ENCODE data around the gene GGACT.
A peak's percentile ranks its signal among the peaks of the same experiment; 100 is the strongest.

The GGACT gene

DNA sequence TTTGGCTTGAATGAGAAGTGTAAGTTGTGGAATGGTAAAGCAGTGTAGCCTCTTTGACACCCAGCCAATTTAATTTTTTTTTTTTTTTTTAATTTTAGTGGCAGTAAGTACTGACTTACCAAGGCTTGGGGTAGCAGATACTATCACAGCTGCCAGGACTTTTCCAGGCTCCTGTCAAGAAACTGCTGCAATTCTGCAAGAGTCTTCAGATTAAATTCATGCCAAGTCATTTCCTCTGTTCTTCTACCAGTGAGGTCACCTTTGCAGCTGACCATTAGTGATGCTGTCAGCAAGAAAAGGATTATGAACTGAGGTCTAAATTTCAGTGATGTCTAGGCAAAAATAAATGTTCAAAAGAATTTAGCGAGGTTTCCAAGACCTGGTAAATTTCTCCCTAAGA lies 91.2 kb downstream of the GGACT start (continued):
- TF ChIP-seq ZNF610 (tag by site-specific recombination; IDR thresholded peaks at IDR 0.05; ENCODE audit: borderline replicate concordance) (no peak), KLF7 (tag by site-specific recombination; IDR thresholded peaks at IDR 0.05; ENCODE audit: borderline replicate concordance) (no peak), ZNF354C (tag by site-specific recombination; IDR thresholded peaks at IDR 0.05; ENCODE audit: borderline replicate concordance, low read depth) (no peak), ZNF292 (tag by site-specific recombination; IDR thresholded peaks at IDR 0.05; ENCODE audit: borderline replicate concordance, low read depth) (no peak), ZSCAN23 (tag by site-specific recombination; IDR thresholded peaks at IDR 0.05) (no peak), IKZF3 (tag by site-specific recombination; IDR thresholded peaks at IDR 0.05) (no peak), ZNF501 (tag by site-specific recombination; IDR thresholded peaks at IDR 0.05) (no peak)

DNA sequence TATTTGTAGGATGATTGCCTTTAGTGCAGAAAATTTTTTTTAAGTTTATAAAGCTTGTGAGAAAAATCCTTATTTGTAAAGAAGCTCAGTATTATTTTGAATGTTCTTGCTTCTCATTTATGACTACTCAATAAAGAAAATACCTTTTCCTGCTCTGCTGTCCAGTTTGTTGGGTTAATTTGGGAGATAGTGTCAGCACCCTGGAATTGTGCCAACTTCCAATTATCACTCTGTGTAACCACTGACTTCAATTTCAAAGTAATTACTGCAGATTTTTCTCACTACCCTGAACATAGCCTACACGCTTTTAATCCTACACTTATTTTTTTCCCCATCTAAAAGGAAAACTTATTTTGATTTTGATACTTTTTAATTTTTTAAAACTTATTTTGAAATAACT lies 93.1 kb downstream of the GGACT start:
- no peaks in the 10 kb centered on the region for H3K9me3 ChIP-seq (ENCODE audit: control insufficient read depth, insufficient read depth, low read depth, low read length)
- no peaks in the 10 kb centered on the region for H3K36me3 ChIP-seq (ENCODE audit: control insufficient read depth in 2 of 2, insufficient read depth in 1 of 2, low read length in 2 of 2)
- ChIA-PET CTCF (no interaction called here), POLR2A (no interaction called here)
- no peak overlapping the region for H3K4me3 ChIP-seq (ENCODE audit: low read depth, low read length)
- no peak overlapping the region for H3K27ac ChIP-seq (ENCODE audit: extremely low read depth, low read depth, low read length)
- peaks cover 6% of the 10 kb centered on the region; the same call in 1 of the 2 replicates for H3K4me1 ChIP-seq (ENCODE audit: control insufficient read depth, insufficient read depth, low read length)
- peak; percentile 62; the same call in 1 of the 2 replicates for TF ChIP-seq FEZF1 (tag by site-specific recombination; IDR thresholded peaks at IDR 0.05)
- TF ChIP-seq, protein P1, sequence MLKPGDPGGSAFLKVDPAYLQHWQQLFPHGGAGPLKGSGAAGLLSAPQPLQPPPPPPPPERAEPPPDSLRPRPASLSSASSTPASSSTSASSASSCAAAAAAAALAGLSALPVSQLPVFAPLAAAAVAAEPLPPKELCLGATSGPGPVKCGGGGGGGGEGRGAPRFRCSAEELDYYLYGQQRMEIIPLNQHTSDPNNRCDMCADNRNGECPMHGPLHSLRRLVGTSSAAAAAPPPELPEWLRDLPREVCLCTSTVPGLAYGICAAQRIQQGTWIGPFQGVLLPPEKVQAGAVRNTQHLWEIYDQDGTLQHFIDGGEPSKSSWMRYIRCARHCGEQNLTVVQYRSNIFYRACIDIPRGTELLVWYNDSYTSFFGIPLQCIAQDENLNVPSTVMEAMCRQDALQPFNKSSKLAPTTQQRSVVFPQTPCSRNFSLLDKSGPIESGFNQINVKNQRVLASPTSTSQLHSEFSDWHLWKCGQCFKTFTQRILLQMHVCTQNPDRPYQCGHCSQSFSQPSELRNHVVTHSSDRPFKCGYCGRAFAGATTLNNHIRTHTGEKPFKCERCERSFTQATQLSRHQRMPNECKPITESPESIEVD (tag by site-specific recombination; IDR thresholded peaks at IDR 0.05) = peak; percentile 76
- no peak for TF ChIP-seq ZNF529 (tag by site-specific recombination; IDR thresholded peaks at IDR 0.05; ENCODE audit: insufficient replicate concordance)
- TF ChIP-seq, protein P2, sequence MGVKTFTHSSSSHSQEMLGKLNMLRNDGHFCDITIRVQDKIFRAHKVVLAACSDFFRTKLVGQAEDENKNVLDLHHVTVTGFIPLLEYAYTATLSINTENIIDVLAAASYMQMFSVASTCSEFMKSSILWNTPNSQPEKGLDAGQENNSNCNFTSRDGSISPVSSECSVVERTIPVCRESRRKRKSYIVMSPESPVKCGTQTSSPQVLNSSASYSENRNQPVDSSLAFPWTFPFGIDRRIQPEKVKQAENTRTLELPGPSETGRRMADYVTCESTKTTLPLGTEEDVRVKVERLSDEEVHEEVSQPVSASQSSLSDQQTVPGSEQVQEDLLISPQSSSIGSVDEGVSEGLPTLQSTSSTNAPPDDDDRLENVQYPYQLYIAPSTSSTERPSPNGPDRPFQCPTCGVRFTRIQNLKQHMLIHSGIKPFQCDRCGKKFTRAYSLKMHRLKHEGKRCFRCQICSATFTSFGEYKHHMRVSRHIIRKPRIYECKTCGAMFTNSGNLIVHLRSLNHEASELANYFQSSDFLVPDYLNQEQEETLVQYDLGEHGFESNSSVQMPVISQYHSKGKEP (tag by site-specific recombination; IDR thresholded peaks at IDR 0.05) = no peak
- 0 out of 2 replicates have a peak, but pooled peaks have one; percentile 20 for TF ChIP-seq ZNF660 (tag by site-specific recombination; IDR thresholded peaks at IDR 0.05)

DNA sequence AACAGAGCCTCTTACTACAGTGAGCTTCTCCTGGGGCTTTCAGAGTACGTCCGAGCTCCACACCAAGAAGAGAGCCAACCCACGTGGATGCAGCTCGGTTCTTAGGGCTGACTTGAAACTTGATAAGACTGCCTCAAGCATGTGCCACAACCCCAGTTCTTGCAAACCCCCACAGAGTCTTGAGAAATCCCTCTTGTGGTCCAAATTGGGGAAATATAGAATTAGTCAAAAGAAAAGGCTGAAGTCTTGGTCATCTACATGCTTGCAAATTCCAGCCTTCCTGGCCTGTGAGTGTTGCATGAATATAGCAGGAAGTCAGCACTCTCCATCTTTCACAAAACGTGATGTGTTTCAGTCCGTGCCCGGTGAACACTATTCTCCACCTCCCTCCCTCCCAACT lies 95.2 kb downstream of the GGACT start:
- Histone ChIP-seq H3K4me1 (ENCODE audit: control insufficient read depth, insufficient read depth, low read length) (peaks cover 9% of the 10 kb centered on the region; the same call in 1 of the 2 replicates), H3K9me3 (ENCODE audit: control insufficient read depth, insufficient read depth, low read depth, low read length) (no peaks in the 10 kb centered on the region), H3K4me3 (ENCODE audit: low read depth, low read length) (no peak overlapping the region), H3K27ac (ENCODE audit: extremely low read depth, low read depth, low read length) (no peak overlapping the region), H3K36me3 (ENCODE audit: control insufficient read depth in 2 of 2, insufficient read depth in 1 of 2, low read length in 2 of 2) (no peaks in the 10 kb centered on the region)
- ChIA-PET CTCF (no interaction called here), POLR2A (no interaction called here)
- TF ChIP-seq RBAK (tag by site-specific recombination; IDR thresholded peaks at IDR 0.05) = no peak
- no peak for TF ChIP-seq GLIS1 (tag by site-specific recombination; IDR thresholded peaks at IDR 0.05)
- no peak for TF ChIP-seq ZNF24 (tag by site-specific recombination; IDR thresholded peaks at IDR 0.05)
- no peak for TF ChIP-seq ZNF660 (tag by site-specific recombination; IDR thresholded peaks at IDR 0.05)
- TF ChIP-seq ZNF629 (tag by site-specific recombination; IDR thresholded peaks at IDR 0.05) = no peak
- TF ChIP-seq, protein P3, sequence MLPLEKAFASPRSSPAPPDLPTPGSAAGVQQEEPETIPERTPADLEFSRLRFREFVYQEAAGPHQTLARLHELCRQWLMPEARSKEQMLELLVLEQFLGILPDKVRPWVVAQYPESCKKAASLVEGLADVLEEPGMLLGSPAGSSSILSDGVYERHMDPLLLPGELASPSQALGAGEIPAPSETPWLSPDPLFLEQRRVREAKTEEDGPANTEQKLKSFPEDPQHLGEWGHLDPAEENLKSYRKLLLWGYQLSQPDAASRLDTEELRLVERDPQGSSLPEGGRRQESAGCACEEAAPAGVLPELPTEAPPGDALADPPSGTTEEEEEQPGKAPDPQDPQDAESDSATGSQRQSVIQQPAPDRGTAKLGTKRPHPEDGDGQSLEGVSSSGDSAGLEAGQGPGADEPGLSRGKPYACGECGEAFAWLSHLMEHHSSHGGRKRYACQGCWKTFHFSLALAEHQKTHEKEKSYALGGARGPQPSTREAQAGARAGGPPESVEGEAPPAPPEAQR (tag by site-specific recombination; IDR thresholded peaks at IDR 0.05) = no peak
- no peak for TF ChIP-seq ZBTB1 (tag by site-specific recombination; IDR thresholded peaks at IDR 0.05)
- TF ChIP-seq SCRT2 (tag by site-specific recombination; IDR thresholded peaks at IDR 0.05) = no peak
- no peak for TF ChIP-seq ZNF530 (tag by site-specific recombination; IDR thresholded peaks at IDR 0.05; ENCODE audit: low read depth)
- no peak for TF ChIP-seq REPIN1 (tag by site-specific recombination; IDR thresholded peaks at IDR 0.05; ENCODE audit: low read depth)
- TF ChIP-seq, protein P2 (tag by site-specific recombination; IDR thresholded peaks at IDR 0.05) = no peak
- TF ChIP-seq ZNF114 (tag by site-specific recombination; IDR thresholded peaks at IDR 0.05) = no peak
- no peak for TF ChIP-seq ZNF585B (tag by site-specific recombination; IDR thresholded peaks at IDR 0.05)
